ENCODE results near the gene PLA2G15.

PLA2G15 gene

GRCh38 chr16:68255712-68256111, 10.5 kb downstream of the PLA2G15 start:
- no peak for DNase-seq

GRCh38 chr16:68257251-68257905, 12.2 kb downstream of the PLA2G15 start:
- DNase-seq = no peak

GRCh38 chr16:68257906-68258800, 13.0 kb downstream of the PLA2G15 start:
- no peak for DNase-seq

- no peak for DNase-seq
Observed at GRCh38 chr16:68259007-68259825, 14.0 kb downstream of the PLA2G15 start.

GRCh38 chr16:68263559-68264127, 18.5 kb downstream of the PLA2G15 start:
- no peak for DNase-seq

- no peak for DNase-seq
Observed at GRCh38 chr16:68264128-68265077, 19.2 kb downstream of the PLA2G15 start, which contains the start of gene SLC7A6. TSS of gene SLC7A6 (plus strand) at chr16:68264526. CDS start at chr16:68274727, 10,201 bp downstream.

GRCh38 chr16:68265078-68265920, 20.1 kb downstream of the PLA2G15 start:
- DNase-seq = no peak

- no peak for DNase-seq
Observed at GRCh38 chr16:68267612-68268405, 22.6 kb downstream of the PLA2G15 start.

GRCh38 chr16:68269793-68270192, 24.6 kb downstream of the PLA2G15 start:
- no peak for DNase-seq

- DNase-seq = no peak
Observed at GRCh38 chr16:68270353-68270752, 25.2 kb downstream of the PLA2G15 start.

- no peak for DNase-seq
Observed at GRCh38 chr16:68272507-68273209, 27.5 kb downstream of the PLA2G15 start.

GRCh38 chr16:68273459-68273858, 28.3 kb downstream of the PLA2G15 start:
- no peak for DNase-seq

- no peak for DNase-seq
Observed at GRCh38 chr16:68273896-68274295, 28.7 kb downstream of the PLA2G15 start.

GRCh38 chr16:68274441-68274840, 29.3 kb downstream of the PLA2G15 start:
- no peak for DNase-seq

- DNase-seq = peak; percentile 6
Observed at GRCh38 chr16:68275611-68276191, 30.5 kb downstream of the PLA2G15 start.

GRCh38 chr16:68276223-68276622, 31.1 kb downstream of the PLA2G15 start:
- DNase-seq = no peak

GRCh38 chr16:68279726-68280558, 34.8 kb downstream of the PLA2G15 start:
- no peak for DNase-seq
